Hematopoietic multipotent progenitor cell treated with erythropoietin and hydrocortisone succinate and interleukin-3 and kit ligand, for 6 days (in vitro differentiated cells): ENCODE data around the gene SP6.

Experiments
- DNase-seq: peaks from one replicate; pipeline ENCODE4 v3.0.0-alpha.2; 2015

SP6 gene

GRCh38 chr17:47831003-47831933 lies 19.7 kb downstream of the SP6 start, which contains the start of the genes LRRC46 and MRPL10:
Gene LRRC46, plus strand, starts transcription at chr17:47831670. Its CDS starts 320 bp downstream, at chr17:47831990.
Gene MRPL10, minus strand, starts transcription at chr17:47831541. Its CDS starts 30 bp downstream, at chr17:47831511.
- peak; percentile 97 for DNase-seq

GRCh38 chr17:47830396-47831002 lies 20.5 kb downstream of the SP6 start:
- no peak for DNase-seq

- no peak for DNase-seq
These were observed 21.1 kb downstream of the SP6 start for GRCh38 chr17:47829870-47830269.

DNA sequence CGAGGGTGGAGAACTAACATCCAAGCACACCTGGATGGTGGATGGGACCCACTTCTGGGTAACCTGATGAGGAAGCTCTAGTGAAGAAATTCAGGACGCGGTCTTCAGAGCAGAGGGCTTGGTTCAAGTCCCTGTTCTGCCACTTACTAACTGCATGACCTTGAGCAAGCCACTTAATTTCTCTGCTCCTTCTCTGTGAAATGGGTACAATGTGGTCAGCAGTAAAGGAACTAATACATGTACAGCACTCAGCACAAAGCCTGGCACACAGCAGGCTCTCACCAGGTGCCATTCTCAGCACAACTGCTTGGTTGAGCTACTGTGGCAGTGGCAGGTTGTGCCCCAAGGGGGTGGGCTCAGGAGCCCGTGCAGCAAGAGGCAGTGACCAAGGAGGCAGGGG lies 27.4 kb downstream of the SP6 start:
- no peak for DNase-seq

GRCh38 chr17:47822785-47823184 lies 28.2 kb downstream of the SP6 start:
- no peak for DNase-seq

DNA sequence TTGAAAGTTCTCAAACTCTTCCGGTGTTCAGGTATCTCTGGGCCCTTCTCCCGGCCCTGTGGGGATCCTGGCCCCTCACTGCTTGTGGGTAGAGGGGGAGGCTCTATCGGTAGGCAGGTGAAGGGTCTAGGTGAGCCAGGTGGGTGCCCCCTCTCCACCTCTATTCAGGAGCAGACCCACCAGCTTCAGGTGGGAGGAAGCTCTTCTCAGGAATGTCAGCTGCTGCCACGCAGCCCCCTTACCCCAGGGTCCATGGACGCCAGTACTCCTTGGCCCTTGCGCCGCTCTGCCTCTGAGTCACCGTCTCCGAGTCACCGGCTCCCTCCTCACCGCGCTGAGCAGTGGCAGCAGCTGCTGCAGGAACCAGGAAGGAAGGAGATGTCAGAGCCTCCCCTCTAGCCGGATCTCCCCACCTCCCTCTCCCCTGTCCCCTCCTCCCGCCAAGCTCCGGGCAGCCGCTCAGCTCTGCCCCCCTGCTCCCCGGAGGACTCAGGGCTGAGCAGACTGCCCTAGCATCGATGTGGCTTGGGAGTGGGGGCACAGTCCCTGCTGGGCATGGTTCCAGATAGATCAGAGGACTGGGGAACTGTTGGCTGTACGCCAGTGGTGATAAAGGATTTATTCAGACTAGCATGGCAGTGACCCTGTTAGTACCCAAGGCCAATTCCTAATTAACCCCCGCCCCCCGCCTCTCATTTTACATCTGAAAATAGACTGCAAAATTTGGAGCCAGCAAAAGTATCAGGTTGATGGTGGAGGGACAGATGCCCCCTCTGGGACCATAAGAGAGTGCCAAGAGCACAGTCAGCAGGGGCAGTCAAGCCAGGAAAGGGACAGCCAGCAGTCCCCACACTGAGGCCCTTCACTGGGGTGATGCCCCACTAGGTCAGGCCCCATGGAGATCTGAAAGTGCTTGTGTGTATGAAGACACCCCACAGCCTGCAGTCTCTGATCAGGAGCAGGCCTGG lies 29.3 kb downstream of the SP6 start, which contains the start of gene OSBPL7:
OSBPL7 (minus strand) TSS at position 371 of the 968 bp plus-strand sequence. CDS start 1,516 bp downstream, outside the sequence.
- DNase-seq: peak; percentile 92

DNA sequence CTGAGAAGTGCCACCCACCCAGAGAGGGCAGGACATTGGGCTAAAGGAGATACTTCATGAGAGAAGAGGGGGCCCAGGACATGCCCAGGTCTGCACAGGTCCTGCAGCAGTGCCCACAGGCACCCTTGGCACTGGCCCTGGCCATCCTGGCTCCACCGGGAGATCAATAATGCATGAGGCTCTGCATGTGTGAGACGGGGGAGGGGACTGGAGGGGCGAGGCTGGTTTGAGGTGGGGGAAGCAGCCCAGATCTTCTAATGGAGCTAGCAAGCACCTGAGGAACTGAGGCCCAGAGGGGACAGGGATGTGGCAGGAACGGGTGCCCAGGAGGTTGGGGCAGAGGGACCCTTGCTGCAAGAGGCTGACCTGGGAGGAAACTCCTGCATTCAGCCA lies 29.9 kb downstream of the SP6 start:
- DNase-seq: no peak

- DNase-seq: no peak
These were observed 30.8 kb downstream of the SP6 start for GRCh38 chr17:47820033-47820789.

- DNase-seq: no peak
These were observed 31.5 kb downstream of the SP6 start for GRCh38 chr17:47819475-47819874.

DNA sequence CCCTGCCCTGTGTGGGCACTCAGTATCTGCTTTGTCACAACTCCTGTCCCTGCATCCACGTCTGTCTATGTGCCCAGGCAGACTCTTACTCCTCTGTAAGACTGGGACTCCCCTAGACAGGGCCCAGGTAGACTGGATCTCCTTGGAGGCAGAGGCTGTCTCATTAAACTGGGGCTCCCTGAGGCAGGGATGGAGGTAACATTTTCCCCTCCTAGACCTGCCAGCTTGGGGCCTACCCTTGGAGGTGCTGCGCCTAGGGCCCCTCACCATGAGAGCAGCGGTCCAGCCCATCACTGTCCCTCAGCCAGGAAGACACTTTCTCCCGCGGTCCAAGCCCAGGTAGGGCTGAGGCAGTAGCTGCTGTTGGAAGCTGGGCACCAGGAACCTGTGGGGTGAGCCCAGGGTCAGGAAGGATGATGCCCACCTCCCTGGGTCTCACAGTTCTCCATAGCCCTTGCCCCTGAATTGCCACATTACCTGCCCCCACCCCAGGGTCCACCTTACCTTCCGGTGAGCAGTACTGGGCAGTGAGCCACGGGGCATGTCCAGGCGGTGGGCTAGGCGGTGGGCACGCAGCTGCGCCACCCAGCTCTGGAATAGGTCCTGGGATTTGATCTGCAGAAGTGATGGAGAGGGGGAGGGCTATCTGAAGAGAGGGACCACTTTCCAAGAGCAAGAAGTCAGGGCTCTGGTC lies 32.8 kb downstream of the SP6 start:
- DNase-seq: no peak

DNA sequence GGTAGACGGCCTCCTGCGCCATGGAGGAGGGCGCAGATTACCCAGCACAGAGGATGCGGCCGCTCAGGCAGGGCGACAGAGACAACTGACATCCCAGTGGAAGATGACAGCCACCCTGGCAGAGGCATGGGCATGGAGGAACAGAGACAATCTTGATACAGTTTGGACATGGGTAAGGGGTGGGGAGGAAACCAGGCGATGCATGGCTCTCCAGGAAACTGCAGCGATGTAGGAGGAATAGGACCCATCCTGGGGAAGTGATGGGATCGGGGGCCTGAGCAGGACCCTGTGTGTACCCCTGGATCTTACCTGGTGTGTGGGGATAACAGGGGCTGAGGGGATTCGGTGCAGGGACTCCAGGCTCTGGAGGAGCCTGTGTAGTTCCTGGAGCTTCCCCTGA lies 34.0 kb downstream of the SP6 start:
- no peak for DNase-seq

DNA sequence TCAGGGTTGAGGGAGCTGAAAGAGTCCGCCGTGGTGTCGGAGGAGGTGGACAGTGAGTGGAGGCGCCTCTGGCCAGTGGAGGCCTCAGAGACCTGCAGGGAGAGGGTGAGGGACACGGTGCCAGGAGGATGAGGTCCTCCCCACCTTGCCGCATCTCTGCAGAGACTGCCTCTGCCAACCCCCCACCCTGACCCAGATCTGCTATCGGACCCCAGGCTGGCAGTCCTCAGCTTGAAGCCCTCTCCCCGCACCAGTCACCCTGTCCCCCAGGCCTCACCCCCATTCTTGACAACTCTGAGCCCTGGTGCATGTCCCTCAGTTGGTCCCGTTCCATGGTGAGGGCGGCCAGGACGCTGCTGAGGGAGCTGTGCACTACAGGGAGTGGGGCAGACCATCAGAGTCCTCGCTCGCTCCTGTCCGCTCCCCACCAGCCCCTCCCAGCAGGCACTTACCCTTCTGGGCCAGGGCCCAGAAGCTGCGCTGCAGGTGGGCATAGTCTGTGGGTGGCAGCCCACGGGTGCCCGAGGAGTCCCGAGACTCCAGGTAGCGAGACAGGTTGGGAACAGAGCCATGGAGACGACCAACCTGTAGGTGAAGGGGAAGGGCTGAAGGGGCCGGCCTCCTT lies 34.7 kb downstream of the SP6 start:
- no peak for DNase-seq

GRCh38 chr17:47815106-47815918 lies 35.7 kb downstream of the SP6 start:
- DNase-seq: no peak

DNA sequence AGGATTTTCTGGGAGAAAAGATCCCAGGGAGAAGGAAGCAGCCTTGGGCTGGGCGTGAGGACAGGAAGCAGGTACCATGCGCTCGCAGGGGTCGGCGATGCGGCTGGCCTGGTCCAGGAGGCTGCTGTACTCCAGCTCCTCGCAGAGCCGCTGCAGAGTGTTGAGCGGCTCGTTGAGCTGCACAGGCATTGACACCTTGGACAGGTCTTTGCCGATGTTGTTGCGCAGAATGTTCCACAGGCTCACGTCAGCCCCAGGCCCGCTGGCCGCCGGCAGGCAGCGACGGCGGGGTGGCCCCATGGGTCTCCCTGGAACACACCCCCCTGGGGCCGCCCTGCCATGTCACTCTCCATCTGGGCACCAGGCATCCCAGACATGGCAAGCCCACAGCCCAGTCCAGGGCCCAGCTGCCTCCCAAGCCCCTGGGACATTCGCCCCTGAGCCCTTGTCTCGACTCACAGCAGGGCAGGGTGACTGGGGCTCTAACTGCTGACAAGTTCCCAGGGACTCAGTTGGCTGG lies 37.4 kb downstream of the SP6 start:
- no peak for DNase-seq

- no peak for DNase-seq
These were observed 37.9 kb downstream of the SP6 start for GRCh38 chr17:47813077-47813476.

DNA sequence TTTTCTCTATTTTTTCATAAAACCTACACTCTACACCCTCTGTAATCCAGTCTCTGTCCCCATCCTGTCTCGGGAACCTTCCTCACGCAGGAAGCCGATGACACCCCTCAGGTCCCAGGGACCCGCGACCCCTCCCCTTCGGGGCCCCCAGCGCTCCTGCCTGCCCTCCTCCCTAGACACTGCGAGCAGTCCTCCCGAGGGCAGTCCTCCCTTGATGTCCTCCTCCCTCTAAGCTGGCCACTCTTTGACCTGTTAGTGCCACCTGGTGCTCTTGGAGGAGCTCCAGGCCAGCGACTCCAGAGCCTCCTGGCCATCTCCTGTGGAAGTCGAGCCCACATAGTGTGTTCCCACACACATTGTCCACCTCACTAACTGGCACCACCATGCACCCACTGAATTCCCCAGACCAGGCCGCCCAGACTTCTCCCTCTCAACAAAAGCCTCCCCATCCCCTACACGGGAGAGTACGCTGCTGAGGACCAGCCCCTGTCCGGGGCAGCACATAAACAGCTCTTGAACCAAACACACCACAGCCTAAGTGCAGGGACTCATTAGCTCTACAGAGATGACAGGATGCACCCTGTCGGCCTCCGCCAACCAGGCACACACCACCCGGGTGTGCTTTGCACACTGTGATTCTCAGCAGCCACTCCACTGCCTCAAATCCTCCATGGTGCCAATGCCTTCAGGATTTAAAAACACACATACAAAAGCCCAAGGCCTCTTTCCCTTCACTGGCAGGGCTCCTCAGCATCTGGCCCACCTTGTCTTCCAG lies 38.6 kb downstream of the SP6 start:
- no peak for DNase-seq

- DNase-seq: no peak
These were observed 39.3 kb downstream of the SP6 start for GRCh38 chr17:47811709-47812108.

- no peak for DNase-seq
These were observed 39.9 kb downstream of the SP6 start for GRCh38 chr17:47810901-47811635.
